MM.1S (cell line): ENCODE data around the gene PIAS2.

Experiments
- EZH2 ChIP-seq: fragments of 300-600 bp; sonication (generic); optimal IDR thresholded peaks from 2 replicates; pipeline ENCODE3; 2017; ENCODE audit warnings: low read depth, mild to moderate bottlenecking, antibody characterized with exemption, low read length, mixed read lengths
- EZH2phosphoT487 ChIP-seq: fragments of 300-600 bp; sonication (generic); IDR thresholded peaks from 2 replicates; pipeline ENCODE4 v1.6.1; 2018; ENCODE audit warnings: antibody characterized with exemption, low read length
- TF ChIP-seq, protein P1 (sequence below): fragments of 300-600 bp; sonication (generic); IDR thresholded peaks from 2 replicates; pipeline ENCODE4 v1.5.1; 2016; ENCODE audit warnings: antibody characterized with exemption, low read length, mixed read lengths

DNA sequence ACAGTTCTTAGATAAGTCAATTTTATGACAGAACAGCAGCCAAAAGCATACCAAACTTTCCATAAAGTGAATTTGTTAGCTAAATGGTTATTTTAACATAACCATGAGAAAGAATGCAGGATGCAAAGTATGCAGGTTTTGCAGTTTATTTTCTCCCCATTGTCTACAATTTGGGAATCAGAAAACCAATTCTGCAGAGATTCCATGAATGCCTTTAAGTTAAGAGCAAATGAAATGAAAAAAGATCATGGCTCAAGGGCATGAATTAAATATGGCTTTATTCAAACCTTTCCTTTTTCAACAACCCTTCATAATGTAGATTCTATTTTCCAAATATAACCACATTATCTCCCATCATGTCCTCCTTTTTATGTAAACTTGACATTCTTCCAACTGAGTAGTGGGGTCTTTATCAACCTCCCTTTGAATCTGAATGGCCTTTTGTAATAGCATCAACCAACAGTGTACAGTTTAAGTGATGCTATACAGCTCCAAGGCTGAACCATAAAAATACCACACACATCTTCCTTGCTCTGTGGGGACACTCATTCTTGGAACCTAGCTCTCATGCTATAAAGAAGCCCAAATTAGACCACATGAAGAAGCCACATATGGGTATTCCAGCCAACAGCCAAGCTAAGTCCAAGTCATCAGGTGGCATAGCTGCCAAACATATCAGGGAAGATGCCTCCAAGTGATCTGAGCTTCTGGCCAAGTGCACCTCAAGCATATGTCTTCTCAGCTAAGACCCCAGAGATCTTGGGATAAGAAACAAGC is 49.8 kb downstream of the PIAS2 start:
- TF ChIP-seq EZH2 (no peak), EZH2phosphoT487 (no peak)
- TF ChIP-seq, protein P1, sequence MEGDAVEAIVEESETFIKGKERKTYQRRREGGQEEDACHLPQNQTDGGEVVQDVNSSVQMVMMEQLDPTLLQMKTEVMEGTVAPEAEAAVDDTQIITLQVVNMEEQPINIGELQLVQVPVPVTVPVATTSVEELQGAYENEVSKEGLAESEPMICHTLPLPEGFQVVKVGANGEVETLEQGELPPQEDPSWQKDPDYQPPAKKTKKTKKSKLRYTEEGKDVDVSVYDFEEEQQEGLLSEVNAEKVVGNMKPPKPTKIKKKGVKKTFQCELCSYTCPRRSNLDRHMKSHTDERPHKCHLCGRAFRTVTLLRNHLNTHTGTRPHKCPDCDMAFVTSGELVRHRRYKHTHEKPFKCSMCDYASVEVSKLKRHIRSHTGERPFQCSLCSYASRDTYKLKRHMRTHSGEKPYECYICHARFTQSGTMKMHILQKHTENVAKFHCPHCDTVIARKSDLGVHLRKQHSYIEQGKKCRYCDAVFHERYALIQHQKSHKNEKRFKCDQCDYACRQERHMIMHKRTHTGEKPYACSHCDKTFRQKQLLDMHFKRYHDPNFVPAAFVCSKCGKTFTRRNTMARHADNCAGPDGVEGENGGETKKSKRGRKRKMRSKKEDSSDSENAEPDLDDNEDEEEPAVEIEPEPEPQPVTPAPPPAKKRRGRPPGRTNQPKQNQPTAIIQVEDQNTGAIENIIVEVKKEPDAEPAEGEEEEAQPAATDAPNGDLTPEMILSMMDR: no peak
